ENCODE data around the gene SMAD2. TPM values are rescaled to one million over a fixed set of nuclear protein-coding genes. Genes with fewer than 3 reads are reported as not detected.
"Not testable (repeated sequence)": the region's sequence is repeated elsewhere in the genome, so short reads cannot be mapped to it uniquely, and the experiment has no call there.

Gene SMAD2
- total RNA-seq, 3 donors from 2014 or later = 129 to 147 (median 138) TPM

GRCh38 chr18:47767198-47767597 lies 163.3 kb downstream of the SMAD2 start:
- not testable (repeated sequence) for H3K36me3 Mint-ChIP-seq (ENCODE audit: insufficient read depth)

More at GRCh38 chr18:47767198-47767597, 163.3 kb downstream of the SMAD2 start:
- not testable (repeated sequence) for H3K4me3 Mint-ChIP-seq; H3K27me3 Mint-ChIP-seq (ENCODE audit: low read depth); DNase-seq; H3K9me3 Mint-ChIP-seq; ATAC-seq; H3K4me1 Mint-ChIP-seq (ENCODE audit: low read depth)
